Gastrocnemius medialis (tissue), 4 donors: ENCODE measurements around the gene MGRN1.

Source experiments
- CTCF ChIP-seq, 5 experiments: fragments of 450-650 bp in 3 of 5; fragments of 200-600 bp in 2 of 5; sonication (generic) in 2 of 5; IDR thresholded peaks in 4 of 5; conservative IDR thresholded peaks in 1 of 5; 1 replicate in 4 of 5; 2 replicates in 1 of 5; pipeline ENCODE4 v1.5.1; 2016 to 2019; ENCODE audit warnings: antibody characterized with exemption in 5 of 5, mild to moderate bottlenecking in 3 of 5, moderate library complexity in 3 of 5
- POLR2A ChIP-seq, 2 donors: fragments of 450-650 bp; IDR thresholded peaks; one replicate each; pipeline ENCODE4 v1.6.1; 2017; ENCODE audit warnings: antibody characterized with exemption in 2 of 2, mild to moderate bottlenecking in 2 of 2, moderate library complexity in 2 of 2

- TF ChIP-seq CTCF (IDR thresholded peaks at IDR 0.05 in 4 of 5, conservative IDR thresholded peaks at IDR 0.05 in 1 of 5): no peak
- no peak for TF ChIP-seq POLR2A (IDR thresholded peaks at IDR 0.05)
These were observed 56.2 kb downstream of the MGRN1 start for GRCh38 chr16:4680673-4681470.
